Endothelial cell of umbilical vein (primary cell): ENCODE measurements around the gene UBL7. TPM values are rescaled to one million over a fixed set of nuclear protein-coding genes. Genes with fewer than 3 reads are reported as not detected.

Experiments used
- BruUV-seq: library from RNA; stranded (reverse); fragments of 400-500 nt; replicated peaks from 2 replicates; lab custom pipeline; 2021; lab: Mats Ljungman, UMichigan
- CTCF ChIA-PET: fragments of 300-600, 350-600 bp; sonication (Branson Sonifier 250); formaldehyde crosslinking; loops from one replicate; lab custom pipeline; 2021; ENCODE audit warnings: antibody characterized with exemption, inconsistent platforms; lab: Charles Lee
- POLR2A ChIA-PET: fragments of 300-600, 350-600 bp; sonication (Branson Sonifier 250); formaldehyde crosslinking; loops from one replicate; lab custom pipeline; 2021; ENCODE audit warnings: antibody characterized with exemption, inconsistent platforms; lab: Charles Lee
- DNase-seq: peaks from one replicate; pipeline ENCODE4 v3.0.0-alpha.2; 2011; ENCODE audit warnings: low read depth, low spot score
- FAIRE-seq: peaks from 2 replicates; lab custom pipeline; 2011; peaks lifted over from hg19 to GRCh38; lab: Jason Lieb, UNC
- H2AFZ ChIP-seq: 2 replicates; pipeline ENCODE4 v1.6.0; 2012; ENCODE audit warnings: low read depth, low read length, control low read depth, inconsistent platforms
- H3K27ac ChIP-seq: 2 replicates; pipeline ENCODE4 v1.5.1; 2011; ENCODE audit warnings: low read depth, mild to moderate bottlenecking, control low read depth, low read length, moderate library complexity; ENCODE audit not compliant: insufficient read depth
- H3K27me3 ChIP-seq, 2 experiments: 2 replicates each; pipeline versions ENCODE4 v1.6.0 to v1.6.1; 2011; ENCODE audit warnings: low read length in 2 of 2, mixed read lengths in 1 of 2; ENCODE audit not compliant: control insufficient read depth in 2 of 2, insufficient read depth in 2 of 2
- H3K36me3 ChIP-seq, 2 experiments: 2 replicates in 1 of 2; 3 replicates in 1 of 2; pipeline ENCODE4 v1.5.1; 2011; ENCODE audit warnings: low read length in 2 of 2, mild to moderate bottlenecking in 1 of 2, moderate library complexity in 1 of 2; ENCODE audit not compliant: control insufficient read depth in 2 of 2, insufficient read depth in 2 of 2; ENCODE audit errors: extremely low read depth in 1 of 2
- H3K4me1 ChIP-seq: 3 replicates; pipeline ENCODE4 v1.5.1; 2011; ENCODE audit warnings: mild to moderate bottlenecking, low read length; ENCODE audit not compliant: control insufficient read depth, insufficient read depth; ENCODE audit errors: extremely low read depth
- H3K4me2 ChIP-seq: 2 replicates; pipeline ENCODE4 v1.6.1; 2011; ENCODE audit warnings: low read length, control low read depth, mixed read lengths; ENCODE audit not compliant: insufficient read depth
- H3K4me3 ChIP-seq, 3 experiments: fragments of 200-600 bp in 1 of 3; sonication (generic), shearing (Covaris generic) in 1 of 3; replicated peaks in 1 of 3; 2 replicates each; pipeline ENCODE4 v1.5.1; 2011 to 2016; ENCODE audit warnings: control low read depth in 3 of 3, low read length in 3 of 3, mild to moderate bottlenecking in 2 of 3, inconsistent platforms in 1 of 3, low read depth in 1 of 3, moderate library complexity in 1 of 3; ENCODE audit not compliant: insufficient read depth in 1 of 3
- H3K79me2 ChIP-seq: 2 replicates; pipeline ENCODE4 v1.6.0; 2012; ENCODE audit warnings: low read length, inconsistent platforms; ENCODE audit not compliant: control insufficient read depth, insufficient read depth
- H3K9ac ChIP-seq: replicated peaks from 2 replicates; pipeline ENCODE3; 2011; ENCODE audit warnings: low read length, control low read depth; ENCODE audit not compliant: insufficient read depth; ENCODE audit errors: extremely low read depth
- H3K9me1 ChIP-seq: replicated peaks from 3 replicates; pipeline ENCODE4 v1.6.0; 2011; ENCODE audit warnings: mild to moderate bottlenecking, low read length; ENCODE audit not compliant: control insufficient read depth, insufficient read depth; ENCODE audit errors: extremely low read depth
- H3K9me3 ChIP-seq: replicated peaks from 2 replicates; pipeline ENCODE4 v1.5.1; 2012; ENCODE audit warnings: low read length, inconsistent platforms; ENCODE audit not compliant: control insufficient read depth, insufficient read depth
- H4K20me1 ChIP-seq: replicated peaks from 2 replicates; pipeline ENCODE3; 2011; ENCODE audit warnings: mild to moderate bottlenecking, low read length; ENCODE audit not compliant: control insufficient read depth, insufficient read depth; ENCODE audit errors: extremely low read depth
- CTCF ChIP-seq, 2 donors: IDR thresholded peaks; 1 replicate in 1 of 2; 2 replicates in 1 of 2; pipeline ENCODE4 v1.5.1; 2011; ENCODE audit warnings: low read length in 2 of 2, mild to moderate bottlenecking in 2 of 2, moderate library complexity in 2 of 2, control low read depth in 1 of 2, inconsistent platforms in 1 of 2, low read depth in 1 of 2; ENCODE audit not compliant: insufficient read depth in 1 of 2; ENCODE audit errors: extremely low read depth in 1 of 2
- EZH2 ChIP-seq: IDR thresholded peaks from 2 replicates; pipeline ENCODE4 v1.6.1; 2012; ENCODE audit warnings: borderline replicate concordance, low read depth, mild to moderate bottlenecking, moderate library complexity, low read length, inconsistent platforms; ENCODE audit not compliant: severe bottlenecking
- FOS ChIP-seq: IDR thresholded peaks from 2 replicates; pipeline ENCODE4 v1.6.1; 2011; ENCODE audit warnings: mild to moderate bottlenecking, low read length, moderate library complexity, borderline replicate concordance; ENCODE audit not compliant: insufficient read depth
- GATA2 ChIP-seq: IDR thresholded peaks from 2 replicates; pipeline ENCODE4 v1.7.0; 2011; ENCODE audit warnings: low read depth, mild to moderate bottlenecking, moderate library complexity, mixed read lengths, low read length; ENCODE audit not compliant: insufficient read length, insufficient read depth
- JUN ChIP-seq: IDR thresholded peaks from 2 replicates; pipeline ENCODE4 v1.6.1; 2011; ENCODE audit warnings: borderline replicate concordance, low read depth; ENCODE audit not compliant: insufficient read length, insufficient read depth
- MAX ChIP-seq: IDR thresholded peaks from 2 replicates; pipeline ENCODE4 v1.6.1; 2011; ENCODE audit not compliant: insufficient read depth, insufficient read length
- MYC ChIP-seq: IDR thresholded peaks from one replicate; pipeline ENCODE4 v1.6.1; 2011; ENCODE audit warnings: mild to moderate bottlenecking, low read depth, low read length
- POLR2A ChIP-seq: IDR thresholded peaks from 2 replicates; pipeline ENCODE4 v1.6.1; 2012; ENCODE audit warnings: low read depth, mild to moderate bottlenecking, control low read depth, low read length
- POLR2AphosphoS5 ChIP-seq: IDR thresholded peaks from 2 replicates; pipeline ENCODE4 v1.6.1; 2012; ENCODE audit warnings: low read depth, mild to moderate bottlenecking, control low read depth, low read length, moderate library complexity; ENCODE audit not compliant: insufficient read depth
- dilution Hi-C: fragments of 300-500 bp; cut with MboI; formaldehyde crosslinking; loops from one replicate; pipeline ENCODE4 v1.15.0; 2019; ENCODE audit warnings: low sequenced_read_pairs; ENCODE audit not compliant: extremely low pct_ligation_motif_present
- intact Hi-C: fragments of 100-400 bp; cut with micrococcal nuclease; formaldehyde crosslinking; loops from one replicate; pipeline ENCODE4 v1.10.0; 2022
- polyA plus RNA-seq, 4 experiments: library from polyadenylated mRNA; depleted of rRNA in 3 of 4; stranded (reverse) in 3 of 4; unstranded in 1 of 4; fragments of >200 nt; gene quantifications; 2 replicates each; pipeline versions ENCODE4 v1.2.1 to v1.2.3, GENCODE V29; 2011 to 2012; ENCODE audit warnings: missing spikeins in 1 of 4
- total RNA-seq: library from RNA; stranded (reverse); gene quantifications from 2 replicates; pipeline ENCODE4 v1.2.3, GENCODE V29; 2021

UBL7 gene
- total and polyA plus RNA-seq, 2 donors (not counting 3 experiments of a cell fraction or from before 2014, with no cell fraction given): 32.8 to 90.4 TPM

- H2AFZ ChIP-seq: no peak overlapping the region
- FAIRE-seq: no peak
Observed at GRCh38 chr15:74408815-74409214, 52.1 kb downstream of the UBL7 start.

GRCh38 chr15:74408385-74408784 is 52.6 kb downstream of the UBL7 start:
- DNase-seq (no peak), FAIRE-seq (no peak)
- Histone ChIP-seq H3K4me1 (no peaks in the 10 kb centered on the region), H3K4me2 (no peak overlapping the region), H3K4me3 (no peak overlapping the region), H3K9me3 (no peaks in the 10 kb centered on the region), H2AFZ (no peak overlapping the region), H3K27ac (no peak overlapping the region), H3K9me1 (no peaks in the 10 kb centered on the region), H3K79me2 (no peaks in the 10 kb centered on the region), H4K20me1 (no peaks in the 10 kb centered on the region), H3K9ac (no peak overlapping the region), H3K36me3 (no peaks in the 10 kb centered on the region), H3K27me3 (peaks cover 0 to 11% of the 10 kb centered on the region in 2 experiments)
- no peak for TF ChIP-seq CTCF (IDR thresholded peaks at IDR 0.05; ENCODE audit: extremely low read depth in 1 of 2, insufficient read depth in 1 of 2, low read depth in 1 of 2, low read length in 2 of 2)
- no peak for TF ChIP-seq MYC
- TF ChIP-seq EZH2: no peak
- no peak for TF ChIP-seq POLR2AphosphoS5
- TF ChIP-seq GATA2: no peak
- TF ChIP-seq POLR2A: no peak
- TF ChIP-seq MAX: no peak
- TF ChIP-seq JUN: no peak
- TF ChIP-seq FOS: no peak
- intact Hi-C loops: no loop called here
- ChIA-PET CTCF (interaction anchor here (1.6 kb wide), 1 partner anchor 20 kb away, joined by 3 read pairs; no protein-coding TSS in a partner anchor), POLR2A (no interaction called here)
- no TSS peak for BruUV-seq
- dilution Hi-C loops: no loop called here

More at GRCh38 chr15:74408815-74409214, 52.1 kb downstream of the UBL7 start:
- no peaks in the 10 kb centered on the region for H3K9me1 ChIP-seq
- intact Hi-C loops: no loop called here
- H3K9ac ChIP-seq: no peak overlapping the region
- H3K36me3 ChIP-seq: no peaks in the 10 kb centered on the region
- H3K27ac ChIP-seq: no peak overlapping the region
- H3K4me3 ChIP-seq: no peak overlapping the region
- no peaks in the 10 kb centered on the region for H3K79me2 ChIP-seq
- no peaks in the 10 kb centered on the region for H3K9me3 ChIP-seq
- BruUV-seq: no TSS peak
- no peaks in the 10 kb centered on the region for H4K20me1 ChIP-seq
- POLR2A ChIA-PET: no interaction called here
- no peaks in the 10 kb centered on the region for H3K4me1 ChIP-seq
- dilution Hi-C loops: no loop called here
- TF ChIP-seq JUN: no peak
- CTCF ChIA-PET: interaction anchor here (1.1 to 1.6 kb wide), 3 partner anchors 20 to 30 kb away, joined by 3 read pairs; no protein-coding TSS in a partner anchor
- no peak for DNase-seq
- no peak overlapping the region for H3K4me2 ChIP-seq
- H3K27me3 ChIP-seq: peaks cover 0 to 11% of the 10 kb centered on the region in 2 experiments
